ENCODE measurements around the gene ISM2. TPM values are rescaled to one million over a fixed set of nuclear protein-coding genes. Genes with fewer than 3 reads are reported as not detected.

Gene ISM2
- total RNA-seq, 1 donor from 2014 or later: 0.39 TPM

GRCh38 chr14:77457115-77457521 lies 41.5 kb downstream of the ISM2 start:
- Histone ChIP-seq H3K27me3 (ENCODE audit: insufficient read depth, low read length) (no peaks in the 10 kb centered on the region), H3K4me2 (ENCODE audit: low read length) (peak overlapping the region; percentile 92), H4K20me1 (ENCODE audit: insufficient read depth, low read length) (peaks cover 39% of the 10 kb centered on the region), H3K27ac (ENCODE audit: low read depth, low read length) (peak overlapping the region; percentile 96), H3K4me3 (ENCODE audit: insufficient read depth, low read depth, low read length) (peak overlapping the region; percentile 89), H3K79me2 (ENCODE audit: insufficient read depth, low read length) (peaks cover 73% of the 10 kb centered on the region), H3K4me1 (ENCODE audit: insufficient read depth, low read length) (peaks cover 16% of the 10 kb centered on the region), H2AFZ (ENCODE audit: low read depth, low read length) (peak overlapping the region; percentile 86), H3K36me3 (ENCODE audit: insufficient read depth, low read length) (peaks cover 26% of the 10 kb centered on the region), H3K9ac (ENCODE audit: low read length) (peak overlapping the region; percentile 94), H3K9me3 (ENCODE audit: insufficient read depth, low read depth, low read length) (no peaks in the 10 kb centered on the region)
- TF ChIP-seq, protein P1, sequence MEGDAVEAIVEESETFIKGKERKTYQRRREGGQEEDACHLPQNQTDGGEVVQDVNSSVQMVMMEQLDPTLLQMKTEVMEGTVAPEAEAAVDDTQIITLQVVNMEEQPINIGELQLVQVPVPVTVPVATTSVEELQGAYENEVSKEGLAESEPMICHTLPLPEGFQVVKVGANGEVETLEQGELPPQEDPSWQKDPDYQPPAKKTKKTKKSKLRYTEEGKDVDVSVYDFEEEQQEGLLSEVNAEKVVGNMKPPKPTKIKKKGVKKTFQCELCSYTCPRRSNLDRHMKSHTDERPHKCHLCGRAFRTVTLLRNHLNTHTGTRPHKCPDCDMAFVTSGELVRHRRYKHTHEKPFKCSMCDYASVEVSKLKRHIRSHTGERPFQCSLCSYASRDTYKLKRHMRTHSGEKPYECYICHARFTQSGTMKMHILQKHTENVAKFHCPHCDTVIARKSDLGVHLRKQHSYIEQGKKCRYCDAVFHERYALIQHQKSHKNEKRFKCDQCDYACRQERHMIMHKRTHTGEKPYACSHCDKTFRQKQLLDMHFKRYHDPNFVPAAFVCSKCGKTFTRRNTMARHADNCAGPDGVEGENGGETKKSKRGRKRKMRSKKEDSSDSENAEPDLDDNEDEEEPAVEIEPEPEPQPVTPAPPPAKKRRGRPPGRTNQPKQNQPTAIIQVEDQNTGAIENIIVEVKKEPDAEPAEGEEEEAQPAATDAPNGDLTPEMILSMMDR (IDR thresholded peaks at IDR 0.05; ENCODE audit: insufficient read depth, low read depth, low read length): no peak
- TF ChIP-seq EZH2 (IDR thresholded peaks at IDR 0.05; ENCODE audit: insufficient read depth, low read length): no peak
- H3K4me3 Mint-ChIP-seq (ENCODE audit: unreplicated experiment): peak overlapping the region; percentile 100
- DNase-seq (ENCODE audit: low read depth) (peak; percentile 34), FAIRE-seq (no peak)
- H3K36me3 Mint-ChIP-seq (ENCODE audit: low read depth, unreplicated experiment): peaks cover 4% of the 10 kb centered on the region
- peaks cover 8% of the 10 kb centered on the region for H3K4me1 Mint-ChIP-seq (ENCODE audit: low read depth, unreplicated experiment)
- no peaks in the 10 kb centered on the region for H3K27me3 Mint-ChIP-seq (ENCODE audit: low read depth, unreplicated experiment)
- H3K27ac Mint-ChIP-seq (ENCODE audit: unreplicated experiment): peak overlapping the region; percentile 100
- no peaks in the 10 kb centered on the region for H3K9me3 Mint-ChIP-seq (ENCODE audit: unreplicated experiment)

- FAIRE-seq (no peak), DNase-seq (ENCODE audit: low read depth) (no peak)
- Histone ChIP-seq H3K9ac (ENCODE audit: low read length) (peak overlapping the region; percentile 94), H3K36me3 (ENCODE audit: insufficient read depth, low read length) (peaks cover 24% of the 10 kb centered on the region), H3K4me3 (ENCODE audit: insufficient read depth, low read depth, low read length) (peak overlapping the region; percentile 89), H3K27me3 (ENCODE audit: insufficient read depth, low read length) (no peaks in the 10 kb centered on the region), H3K9me3 (ENCODE audit: insufficient read depth, low read depth, low read length) (no peaks in the 10 kb centered on the region), H4K20me1 (ENCODE audit: insufficient read depth, low read length) (peaks cover 29% of the 10 kb centered on the region), H3K27ac (ENCODE audit: low read depth, low read length) (no peak overlapping the region), H2AFZ (ENCODE audit: low read depth, low read length) (no peak overlapping the region), H3K4me1 (ENCODE audit: insufficient read depth, low read length) (peaks cover 16% of the 10 kb centered on the region), H3K4me2 (ENCODE audit: low read length) (peak overlapping the region; percentile 92), H3K79me2 (ENCODE audit: insufficient read depth, low read length) (peaks cover 64% of the 10 kb centered on the region)
- Mint-ChIP-seq H3K9me3 (ENCODE audit: unreplicated experiment) (no peaks in the 10 kb centered on the region), H3K27me3 (ENCODE audit: low read depth, unreplicated experiment) (no peaks in the 10 kb centered on the region), H3K36me3 (ENCODE audit: low read depth, unreplicated experiment) (peaks cover 10% of the 10 kb centered on the region), H3K4me3 (ENCODE audit: unreplicated experiment) (peak overlapping the region; percentile 100), H3K27ac (ENCODE audit: unreplicated experiment) (no peak overlapping the region), H3K4me1 (ENCODE audit: low read depth, unreplicated experiment) (peaks cover 8% of the 10 kb centered on the region)
- no peak for TF ChIP-seq EZH2 (IDR thresholded peaks at IDR 0.05; ENCODE audit: insufficient read depth, low read length)
- TF ChIP-seq, protein P1 (IDR thresholded peaks at IDR 0.05; ENCODE audit: insufficient read depth, low read depth, low read length): no peak
Measured at GRCh38 chr14:77455966-77456640, 42.5 kb downstream of the ISM2 start.

GRCh38 chr14:77442196-77442595 lies 56.4 kb downstream of the ISM2 start:
- H3K4me3 Mint-ChIP-seq (ENCODE audit: unreplicated experiment): no peak overlapping the region
- no peaks in the 10 kb centered on the region for H4K20me1 ChIP-seq (ENCODE audit: insufficient read depth, low read length)
- no peak overlapping the region for H3K4me2 ChIP-seq (ENCODE audit: low read length)
- no peaks in the 10 kb centered on the region for H3K4me1 ChIP-seq (ENCODE audit: insufficient read depth, low read length)
- H3K27me3 Mint-ChIP-seq (ENCODE audit: low read depth, unreplicated experiment): no peaks in the 10 kb centered on the region
- no peaks in the 10 kb centered on the region for H3K27me3 ChIP-seq (ENCODE audit: insufficient read depth, low read length)
- no peaks in the 10 kb centered on the region for H3K9me3 Mint-ChIP-seq (ENCODE audit: unreplicated experiment)
- no peaks in the 10 kb centered on the region for H3K9me3 ChIP-seq (ENCODE audit: insufficient read depth, low read depth, low read length)
- TF ChIP-seq EZH2 (IDR thresholded peaks at IDR 0.05; ENCODE audit: insufficient read depth, low read length): no peak
- TF ChIP-seq, protein P1 (IDR thresholded peaks at IDR 0.05; ENCODE audit: insufficient read depth, low read depth, low read length): no peak
- no peak overlapping the region for H2AFZ ChIP-seq (ENCODE audit: low read depth, low read length)
- no peak overlapping the region for H3K27ac Mint-ChIP-seq (ENCODE audit: unreplicated experiment)
- DNase-seq (ENCODE audit: low read depth) (no peak), FAIRE-seq (no peak)
- H3K36me3 Mint-ChIP-seq (ENCODE audit: low read depth, unreplicated experiment): peaks cover 21% of the 10 kb centered on the region
- no peaks in the 10 kb centered on the region for H3K79me2 ChIP-seq (ENCODE audit: insufficient read depth, low read length)
- peaks cover 26% of the 10 kb centered on the region for H3K36me3 ChIP-seq (ENCODE audit: insufficient read depth, low read length)
- no peak overlapping the region for H3K4me3 ChIP-seq (ENCODE audit: insufficient read depth, low read depth, low read length)
- no peaks in the 10 kb centered on the region for H3K4me1 Mint-ChIP-seq (ENCODE audit: low read depth, unreplicated experiment)
- no peak overlapping the region for H3K9ac ChIP-seq (ENCODE audit: low read length)
- no peak overlapping the region for H3K27ac ChIP-seq (ENCODE audit: low read depth, low read length)

All from astrocyte (in vitro differentiated cells and primary cell).